GM18526 (cell line): Measurements from ENCODE around the gene TREML2.

Experiments
- POLR2A ChIP-seq: IDR thresholded peaks from 3 replicates; pipeline ENCODE4 v1.6.1; 2011; ENCODE audit not compliant: insufficient read length; ENCODE audit errors: extremely low read depth

TREML2 gene

GRCh38 chr6:41187924-41188886 lies 12.7 kb downstream of the TREML2 start:
- TF ChIP-seq POLR2A = no peak

- no peak for TF ChIP-seq POLR2A
Measured at GRCh38 chr6:41186031-41186562, 14.9 kb downstream of the TREML2 start.

GRCh38 chr6:41184761-41185160 lies 16.2 kb downstream of the TREML2 start:
- TF ChIP-seq POLR2A = no peak

DNA sequence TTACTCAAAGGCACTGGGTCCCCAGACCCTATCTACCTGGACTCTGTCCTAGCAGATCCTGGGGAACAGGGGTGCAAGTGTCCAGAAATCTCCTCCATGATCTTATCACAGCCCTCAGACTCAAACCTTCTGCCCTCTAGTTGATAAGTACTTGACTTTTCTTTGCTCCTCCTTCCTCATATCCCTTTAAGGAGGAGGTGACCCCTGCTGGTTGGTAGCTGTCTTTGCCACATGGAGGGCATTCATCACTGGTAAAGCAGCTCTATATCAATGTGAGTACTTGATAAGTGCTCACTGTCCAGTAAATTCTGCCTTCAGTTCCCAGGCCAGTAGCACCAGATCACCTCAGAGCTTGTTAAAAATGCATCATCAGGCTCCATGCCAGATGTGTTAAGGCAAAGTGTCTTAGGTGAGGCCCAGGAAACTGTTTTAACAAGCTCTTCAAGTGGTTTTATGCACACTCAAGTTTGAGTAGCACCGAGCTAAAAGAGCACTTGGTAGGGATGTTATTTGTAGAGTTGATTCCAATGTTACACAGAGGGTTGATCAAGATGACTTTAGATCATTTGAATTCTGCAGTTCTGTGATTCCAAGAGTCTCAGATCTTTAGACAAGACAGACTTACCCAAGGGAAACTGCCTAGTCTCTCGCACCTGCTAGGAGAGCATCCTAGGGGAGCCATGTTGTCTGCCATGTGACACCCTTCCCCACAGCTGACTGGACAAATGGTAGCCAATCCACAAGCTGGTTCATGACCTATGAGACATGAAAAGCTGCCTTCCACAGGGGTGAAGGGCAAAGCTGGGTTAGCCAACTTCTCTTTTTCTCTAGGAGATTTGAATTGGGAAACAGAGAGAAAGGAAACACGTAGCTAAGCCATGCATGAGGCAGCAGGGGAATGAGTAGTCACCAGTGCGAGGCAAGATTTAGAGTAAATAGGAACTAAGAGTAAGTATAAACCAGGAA lies 18.6 kb downstream of the TREML2 start:
- no peak for TF ChIP-seq POLR2A

DNA sequence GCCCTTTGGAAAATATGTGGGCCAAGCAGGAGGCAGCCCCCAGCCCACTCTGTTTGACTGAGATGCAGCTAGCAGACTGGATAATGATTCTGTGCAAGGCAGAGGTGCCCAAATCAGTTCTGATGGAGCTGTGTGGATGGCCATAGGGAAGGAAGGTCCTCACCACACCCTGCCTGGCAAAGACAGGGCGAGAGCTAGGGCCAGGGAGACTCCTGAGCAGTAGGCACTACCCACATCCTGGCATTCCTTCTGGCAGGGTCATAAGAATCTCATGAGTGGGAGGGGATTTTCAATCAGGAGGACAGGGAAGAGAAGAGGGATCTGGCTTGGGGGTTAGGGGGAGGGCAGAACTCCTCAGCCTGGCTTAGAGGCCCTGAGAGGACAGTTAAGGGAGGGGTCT lies 19.4 kb downstream of the TREML2 start:
- no peak for TF ChIP-seq POLR2A

DNA sequence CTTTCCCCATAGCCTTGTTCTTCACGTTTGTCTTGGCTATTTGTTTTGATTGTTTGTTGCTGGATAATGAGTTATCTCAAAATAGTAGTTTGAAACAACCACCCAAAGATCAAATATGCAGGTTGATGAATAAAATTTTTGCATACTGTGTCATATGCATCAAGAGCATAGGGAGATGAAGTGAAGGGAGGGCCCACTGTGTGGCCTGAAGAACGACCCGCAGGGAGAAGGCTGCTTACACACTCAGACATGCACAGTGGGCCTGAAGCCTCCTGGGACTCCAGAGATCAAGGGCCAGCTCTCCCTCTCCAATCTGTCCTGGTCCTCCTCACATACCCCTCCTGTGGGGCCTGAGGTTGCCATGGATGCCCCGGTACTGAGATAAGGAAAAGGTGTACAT lies 21.8 kb downstream of the TREML2 start:
- TF ChIP-seq POLR2A = no peak

DNA sequence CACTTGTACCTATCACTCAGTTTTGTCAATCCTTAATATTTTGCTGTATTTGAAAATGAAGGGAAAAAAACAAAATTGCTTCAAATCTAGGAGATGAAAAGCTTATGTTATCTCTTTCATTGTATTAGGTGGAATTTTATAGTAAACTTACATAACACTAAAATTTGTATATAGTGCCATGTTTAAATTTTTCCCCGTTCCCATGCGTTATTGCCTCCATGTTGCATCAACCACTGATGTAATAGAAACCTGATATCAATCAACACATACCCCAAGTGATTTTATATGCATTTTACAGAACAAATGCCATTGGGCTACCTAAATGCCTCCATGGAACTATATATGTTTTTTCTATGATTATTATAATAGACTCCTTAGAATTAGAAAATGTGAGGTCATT lies 23.3 kb downstream of the TREML2 start:
- TF ChIP-seq POLR2A = no peak

- no peak for TF ChIP-seq POLR2A
Measured at GRCh38 chr6:41177287-41177686, 23.7 kb downstream of the TREML2 start.

- TF ChIP-seq POLR2A = no peak
Measured at GRCh38 chr6:41176189-41176588, 24.8 kb downstream of the TREML2 start.

- no peak for TF ChIP-seq POLR2A
Measured at GRCh38 chr6:41175084-41175483, 25.9 kb downstream of the TREML2 start.

DNA sequence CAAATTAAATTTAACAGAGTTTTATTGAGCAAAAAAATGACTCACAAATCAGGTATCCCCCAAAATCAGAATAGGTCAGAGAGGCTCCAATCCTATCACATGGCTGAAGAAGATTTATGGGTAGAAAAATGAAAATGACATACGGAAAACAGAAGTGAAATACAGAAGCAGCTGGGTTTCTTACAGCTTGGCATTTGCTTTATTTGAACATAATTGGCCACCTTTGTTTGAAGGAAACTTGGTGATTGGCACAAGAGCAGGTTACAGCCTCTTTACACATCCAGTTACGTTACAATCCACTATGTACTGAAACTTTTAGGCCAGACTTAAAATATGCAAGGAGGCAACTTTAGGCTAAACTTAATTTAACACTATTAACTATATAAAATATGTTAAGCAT lies 26.3 kb downstream of the TREML2 start:
- TF ChIP-seq POLR2A = no peak

GRCh38 chr6:41171908-41172307 lies 29.0 kb downstream of the TREML2 start:
- no peak for TF ChIP-seq POLR2A

DNA sequence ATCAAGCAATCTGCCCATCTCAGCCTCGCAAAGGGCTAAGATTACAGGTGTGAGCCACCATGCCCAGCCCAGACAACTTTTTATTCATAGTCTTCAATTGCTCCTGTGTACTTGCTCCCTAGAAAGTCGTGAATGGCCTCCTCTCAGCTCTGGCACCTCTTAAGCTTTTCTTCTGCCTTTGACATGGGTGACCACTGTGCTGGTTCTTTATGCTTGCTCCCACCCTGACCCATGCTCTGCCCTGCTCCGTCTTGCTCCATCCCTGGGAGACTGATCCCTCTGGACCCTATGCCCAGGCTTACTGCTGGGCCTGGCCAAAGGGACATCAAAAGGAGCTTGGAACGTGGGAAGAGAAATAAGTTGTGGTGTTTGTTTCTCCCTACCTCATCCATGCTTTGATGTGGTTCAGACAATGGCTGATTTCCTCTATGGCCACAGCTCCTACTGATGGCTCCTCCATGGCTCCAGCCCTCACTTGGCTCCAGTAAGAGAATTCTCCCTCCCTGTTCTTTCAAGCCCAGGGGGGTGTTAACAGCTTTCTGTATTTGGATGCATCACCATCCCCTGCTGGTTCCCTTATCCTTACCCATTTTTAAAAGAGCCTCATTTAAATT lies 30.3 kb downstream of the TREML2 start:
- no peak for TF ChIP-seq POLR2A

DNA sequence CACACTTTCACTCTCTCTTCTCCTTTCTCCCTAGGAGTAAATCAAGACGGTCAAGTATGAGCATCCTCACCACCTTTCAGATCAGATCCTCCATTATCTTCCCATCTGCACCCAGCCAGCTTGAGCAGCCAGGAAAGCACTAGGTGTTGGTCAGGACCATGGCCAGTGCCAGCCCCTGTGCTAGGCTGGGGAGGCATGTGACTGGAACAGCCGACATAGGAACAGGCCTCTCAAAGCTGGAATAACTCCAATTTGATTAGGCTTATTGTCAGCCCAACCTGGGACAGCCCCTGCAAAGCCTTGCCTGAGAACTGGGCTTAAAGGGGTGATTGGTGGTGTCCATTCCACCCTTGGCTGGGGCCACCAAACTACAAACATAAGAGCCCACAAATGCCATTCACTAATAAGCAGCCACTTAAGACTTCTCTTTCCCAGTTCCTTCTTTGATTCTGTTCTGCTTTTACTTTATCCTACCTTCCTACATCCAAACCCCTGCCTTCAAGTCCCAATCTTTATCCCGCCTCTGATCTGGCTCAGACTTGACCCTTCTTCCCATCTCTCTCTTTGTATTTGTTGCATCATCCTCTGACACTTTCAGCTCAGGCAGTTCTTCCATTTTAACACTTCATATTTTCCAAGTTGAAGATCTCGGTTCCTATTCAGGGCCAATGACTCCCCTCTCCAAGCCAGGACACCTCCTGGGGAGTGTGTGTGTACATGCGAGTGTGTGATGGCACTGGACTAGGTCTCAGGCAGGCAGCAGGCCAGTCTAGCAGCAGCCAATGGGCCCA lies 33.6 kb downstream of the TREML2 start:
- TF ChIP-seq POLR2A = no peak
